ENCODE measurements around the gene FILIP1L. TPM values are rescaled to one million over a fixed set of nuclear protein-coding genes. Genes with fewer than 3 reads are reported as not detected.

The FILIP1L gene
- polyA plus RNA-seq, 1 of the 3 experiments (the other 2 are of a cell fraction) = 26.8 TPM

DNA sequence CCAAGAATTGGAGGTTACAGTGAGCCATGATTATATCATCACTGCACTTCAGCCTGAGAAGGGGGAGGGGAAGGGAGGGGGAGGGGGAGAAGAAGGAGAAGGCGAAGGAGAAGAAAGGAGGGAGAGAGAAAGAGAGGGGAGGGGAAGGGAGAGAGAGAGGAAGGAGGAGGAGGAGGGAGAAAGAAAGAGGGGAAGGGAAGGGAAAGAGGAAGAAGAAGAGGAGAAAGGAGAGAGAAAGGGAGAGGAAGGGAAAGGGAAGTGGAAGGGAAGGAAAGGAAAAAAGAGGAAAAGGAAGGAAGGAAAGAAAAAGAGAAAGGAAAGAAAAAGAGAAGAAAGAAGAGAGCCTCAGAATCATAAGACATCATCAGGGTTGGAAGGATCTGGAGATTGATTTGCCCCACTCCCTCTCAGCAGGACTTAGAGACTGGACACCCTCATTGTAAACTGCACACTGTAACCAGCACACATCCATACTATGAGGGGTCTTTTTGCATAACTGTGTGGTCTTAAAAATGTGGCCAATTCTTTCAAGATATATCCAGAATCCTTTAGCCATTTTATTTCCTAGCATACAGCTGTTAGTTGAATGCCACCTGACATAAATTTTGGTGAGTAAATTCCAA is 165.7 kb downstream of the FILIP1L start:
- H3K9ac ChIP-seq = no peak overlapping the region
- H3F3A ChIP-seq (replicated peaks; ENCODE audit: insufficient read depth) = peaks cover 15% of the 10 kb centered on the region
- WGBS (ENCODE audit: low lambda C conversion rate) = 95% methylated on average over 1 of the region's 1 CpG
- H3K36me3 ChIP-seq (replicated peaks in 1 of 2; ENCODE audit: control insufficient read depth in 1 of 2, insufficient read depth in 2 of 2, low read length in 1 of 2) = no peaks in the 10 kb centered on the region
- no peak overlapping the region for H3K4me3 ChIP-seq (ENCODE audit: low read depth in 2 of 2, low read length in 1 of 2)
- CTCF ChIA-PET = no interaction called here
- H2AFZ ChIP-seq (ENCODE audit: low read depth) = no peak overlapping the region
- POLR2A ChIA-PET = no interaction called here
- no peaks in the 10 kb centered on the region for H3K9me2 ChIP-seq
- DNase-seq = no peak
- H3K9me3 ChIP-seq = no peaks in the 10 kb centered on the region
- TF ChIP-seq, protein P1, sequence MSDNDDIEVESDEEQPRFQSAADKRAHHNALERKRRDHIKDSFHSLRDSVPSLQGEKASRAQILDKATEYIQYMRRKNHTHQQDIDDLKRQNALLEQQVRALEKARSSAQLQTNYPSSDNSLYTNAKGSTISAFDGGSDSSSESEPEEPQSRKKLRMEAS (IDR thresholded peaks at IDR 0.05; ENCODE audit: low read depth) = no peak
- TF ChIP-seq NRF1 (IDR thresholded peaks at IDR 0.05; ENCODE audit: low read depth, low read length) = no peak
- TF ChIP-seq ELF1 (IDR thresholded peaks at IDR 0.05) = no peak
- no peak for TF ChIP-seq RAD21 (IDR thresholded peaks at IDR 0.05; ENCODE audit: low read length)
- TF ChIP-seq, protein P2, sequence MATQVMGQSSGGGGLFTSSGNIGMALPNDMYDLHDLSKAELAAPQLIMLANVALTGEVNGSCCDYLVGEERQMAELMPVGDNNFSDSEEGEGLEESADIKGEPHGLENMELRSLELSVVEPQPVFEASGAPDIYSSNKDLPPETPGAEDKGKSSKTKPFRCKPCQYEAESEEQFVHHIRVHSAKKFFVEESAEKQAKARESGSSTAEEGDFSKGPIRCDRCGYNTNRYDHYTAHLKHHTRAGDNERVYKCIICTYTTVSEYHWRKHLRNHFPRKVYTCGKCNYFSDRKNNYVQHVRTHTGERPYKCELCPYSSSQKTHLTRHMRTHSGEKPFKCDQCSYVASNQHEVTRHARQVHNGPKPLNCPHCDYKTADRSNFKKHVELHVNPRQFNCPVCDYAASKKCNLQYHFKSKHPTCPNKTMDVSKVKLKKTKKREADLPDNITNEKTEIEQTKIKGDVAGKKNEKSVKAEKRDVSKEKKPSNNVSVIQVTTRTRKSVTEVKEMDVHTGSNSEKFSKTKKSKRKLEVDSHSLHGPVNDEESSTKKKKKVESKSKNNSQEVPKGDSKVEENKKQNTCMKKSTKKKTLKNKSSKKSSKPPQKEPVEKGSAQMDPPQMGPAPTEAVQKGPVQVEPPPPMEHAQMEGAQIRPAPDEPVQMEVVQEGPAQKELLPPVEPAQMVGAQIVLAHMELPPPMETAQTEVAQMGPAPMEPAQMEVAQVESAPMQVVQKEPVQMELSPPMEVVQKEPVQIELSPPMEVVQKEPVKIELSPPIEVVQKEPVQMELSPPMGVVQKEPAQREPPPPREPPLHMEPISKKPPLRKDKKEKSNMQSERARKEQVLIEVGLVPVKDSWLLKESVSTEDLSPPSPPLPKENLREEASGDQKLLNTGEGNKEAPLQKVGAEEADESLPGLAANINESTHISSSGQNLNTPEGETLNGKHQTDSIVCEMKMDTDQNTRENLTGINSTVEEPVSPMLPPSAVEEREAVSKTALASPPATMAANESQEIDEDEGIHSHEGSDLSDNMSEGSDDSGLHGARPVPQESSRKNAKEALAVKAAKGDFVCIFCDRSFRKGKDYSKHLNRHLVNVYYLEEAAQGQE (IDR thresholded peaks at IDR 0.05; ENCODE audit: low read depth, low read length) = no peak
- TF ChIP-seq PBX3 (IDR thresholded peaks at IDR 0.05) = no peak
- TF ChIP-seq, protein P3, sequence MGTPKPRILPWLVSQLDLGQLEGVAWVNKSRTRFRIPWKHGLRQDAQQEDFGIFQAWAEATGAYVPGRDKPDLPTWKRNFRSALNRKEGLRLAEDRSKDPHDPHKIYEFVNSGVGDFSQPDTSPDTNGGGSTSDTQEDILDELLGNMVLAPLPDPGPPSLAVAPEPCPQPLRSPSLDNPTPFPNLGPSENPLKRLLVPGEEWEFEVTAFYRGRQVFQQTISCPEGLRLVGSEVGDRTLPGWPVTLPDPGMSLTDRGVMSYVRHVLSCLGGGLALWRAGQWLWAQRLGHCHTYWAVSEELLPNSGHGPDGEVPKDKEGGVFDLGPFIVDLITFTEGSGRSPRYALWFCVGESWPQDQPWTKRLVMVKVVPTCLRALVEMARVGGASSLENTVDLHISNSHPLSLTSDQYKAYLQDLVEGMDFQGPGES (IDR thresholded peaks at IDR 0.05; ENCODE audit: low read depth, low read length) = no peak
- TF ChIP-seq USF2 (IDR thresholded peaks at IDR 0.05; ENCODE audit: borderline replicate concordance, low read depth, low read length) = no peak
- no peak for TF ChIP-seq GABPA (IDR thresholded peaks at IDR 0.05; ENCODE audit: low read depth)
- no peak for TF ChIP-seq MEF2A (IDR thresholded peaks at IDR 0.05; ENCODE audit: borderline replicate concordance, low read depth)
- TF ChIP-seq SMC3 (IDR thresholded peaks at IDR 0.05; ENCODE audit: low read depth, low read length) = no peak
- TF ChIP-seq MXI1 (IDR thresholded peaks at IDR 0.05; ENCODE audit: low read depth, low read length) = no peak
- TF ChIP-seq RXRA (IDR thresholded peaks at IDR 0.05; ENCODE audit: borderline replicate concordance, low read depth) = no peak
- TF ChIP-seq RCOR1 (IDR thresholded peaks at IDR 0.05; ENCODE audit: low read length) = no peak
- no peak for TF ChIP-seq TCF12 (IDR thresholded peaks at IDR 0.05)
- H3K4me1 ChIP-seq (ENCODE audit: control insufficient read depth in 1 of 2, insufficient read depth in 2 of 2, low read depth in 1 of 2, low read length in 1 of 2) = peaks cover 2 to 10% of the 10 kb centered on the region in 2 experiments; a peak in 2 of 4 replicates
- no peaks in the 10 kb centered on the region for H3K27me3 ChIP-seq (ENCODE audit: insufficient read depth)
- H3K4me2 ChIP-seq = no peak overlapping the region
- no peaks in the 10 kb centered on the region for H3K79me2 ChIP-seq (ENCODE audit: insufficient read depth)
- no peaks in the 10 kb centered on the region for H4K20me1 ChIP-seq (ENCODE audit: insufficient read depth)
- H3K27ac ChIP-seq (ENCODE audit: low read depth in 2 of 2, low read length in 1 of 2) = no peak overlapping the region

Data from SK-N-SH (cell line).